Purkinje cell (primary cell): ENCODE results near the gene RPL27. TPM values are rescaled to one million over a fixed set of nuclear protein-coding genes. Genes with fewer than 3 reads are reported as not detected.

ENCODE experiments used
- polyA plus RNA-seq: library from polyadenylated mRNA; unstranded; fragments of >200 nt; fragmentation: Nextera tagmentation; gene quantifications from 2 replicates; pipeline ENCODE4 v1.2.1, GENCODE V29; 2014

The RPL27 gene
- 857 and 976 TPM in 2 replicates for polyA plus RNA-seq

DNA sequence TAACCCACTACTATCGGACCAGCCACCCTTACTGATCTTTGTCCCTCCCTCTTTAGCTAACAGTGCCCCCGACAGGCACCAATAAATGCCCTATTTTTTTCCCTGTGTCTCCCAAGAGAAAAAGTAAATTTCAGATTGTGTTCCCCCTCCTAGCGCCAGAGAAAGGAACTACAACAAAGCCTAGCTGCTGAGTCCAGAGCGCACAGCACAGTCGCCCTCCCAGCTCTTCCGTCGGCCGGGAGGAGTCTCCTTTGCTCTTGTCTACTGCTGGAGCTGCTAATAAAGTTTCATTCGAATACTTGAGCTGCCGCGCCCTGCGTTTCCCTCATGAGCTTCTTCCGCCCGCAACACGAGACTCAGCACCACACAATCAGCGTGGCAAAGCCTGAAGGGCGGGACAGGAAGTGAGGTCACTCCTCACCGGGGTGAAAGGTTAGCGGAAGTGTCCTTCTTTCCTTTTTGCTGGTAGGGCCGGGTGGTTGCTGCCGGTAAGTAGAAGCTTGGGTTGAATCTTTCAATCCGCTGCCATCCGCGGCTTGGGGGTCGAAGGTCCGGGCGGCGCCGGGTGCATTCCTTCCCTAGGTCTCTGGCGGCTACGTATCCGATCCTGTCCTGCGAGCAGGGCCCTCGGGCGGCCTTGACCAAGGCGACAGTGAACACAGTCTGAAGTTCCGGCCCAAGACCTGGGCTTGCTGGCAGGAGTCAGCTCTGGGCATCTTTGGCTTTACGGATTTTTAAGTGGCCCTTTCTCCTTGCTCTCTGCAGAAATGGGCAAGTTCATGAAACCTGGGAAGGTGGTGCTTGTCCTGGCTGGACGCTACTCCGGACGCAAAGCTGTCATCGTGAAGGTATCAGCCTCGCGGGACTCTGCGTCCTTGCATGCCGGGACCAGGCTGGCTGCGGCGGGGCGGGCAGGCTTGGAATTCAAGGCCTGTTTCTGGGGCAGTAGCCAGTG lies at the start of gene RPL27:
RPL27 (plus strand) TSS at position 436 of the 955 bp plus-strand sequence; CDS start at position 768, 332 bp downstream.

DNA sequence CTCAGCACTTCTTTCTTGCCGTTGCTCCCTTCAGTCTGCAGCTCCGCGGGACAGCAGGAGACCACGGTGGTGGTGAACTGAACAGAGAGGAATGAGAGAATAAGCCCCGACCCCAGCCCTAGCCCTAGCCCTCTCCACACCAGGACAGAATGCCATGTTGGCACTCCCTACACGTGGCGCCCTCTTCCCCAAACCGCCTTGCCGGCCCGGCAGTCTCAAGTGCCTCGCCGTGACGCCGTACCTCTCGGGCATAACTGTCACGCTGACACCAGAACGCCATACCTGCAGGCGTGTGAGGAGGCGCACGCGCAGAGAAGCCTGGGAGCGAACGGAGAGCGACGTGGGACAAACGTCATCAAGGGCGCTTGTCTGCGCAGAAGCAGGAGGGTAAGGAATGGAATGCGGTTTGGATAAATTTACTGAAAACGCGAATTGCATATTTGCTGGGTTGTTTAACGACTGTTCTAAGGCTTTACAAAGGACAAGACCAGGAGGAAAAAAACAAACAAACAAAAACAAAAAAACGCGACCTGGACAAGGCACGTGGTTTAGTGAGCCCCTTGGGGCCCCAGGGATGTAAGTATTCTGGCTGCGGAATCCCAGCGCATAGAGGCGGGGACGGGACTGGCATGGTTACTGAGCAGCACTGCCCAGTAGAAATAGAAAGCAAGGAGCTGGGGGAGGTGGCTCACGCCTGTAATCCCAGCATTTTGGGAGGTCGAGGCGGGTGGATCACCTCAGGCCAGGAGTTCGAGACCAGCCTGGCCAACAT lies 33.9 kb upstream of the RPL27 start, which contains the start of gene AARSD1:
AARSD1 (minus strand) TSS at position 294 of the 772 bp plus-strand sequence; CDS start at position 280, 14 bp downstream.

GRCh38 chr17:42979511-42980273 lies 18.5 kb upstream of the RPL27 start, which contains the start of gene PTGES3L:
PTGES3L (minus strand) TSS chr17:42980080; CDS start chr17:42980053, 27 bp downstream.

DNA sequence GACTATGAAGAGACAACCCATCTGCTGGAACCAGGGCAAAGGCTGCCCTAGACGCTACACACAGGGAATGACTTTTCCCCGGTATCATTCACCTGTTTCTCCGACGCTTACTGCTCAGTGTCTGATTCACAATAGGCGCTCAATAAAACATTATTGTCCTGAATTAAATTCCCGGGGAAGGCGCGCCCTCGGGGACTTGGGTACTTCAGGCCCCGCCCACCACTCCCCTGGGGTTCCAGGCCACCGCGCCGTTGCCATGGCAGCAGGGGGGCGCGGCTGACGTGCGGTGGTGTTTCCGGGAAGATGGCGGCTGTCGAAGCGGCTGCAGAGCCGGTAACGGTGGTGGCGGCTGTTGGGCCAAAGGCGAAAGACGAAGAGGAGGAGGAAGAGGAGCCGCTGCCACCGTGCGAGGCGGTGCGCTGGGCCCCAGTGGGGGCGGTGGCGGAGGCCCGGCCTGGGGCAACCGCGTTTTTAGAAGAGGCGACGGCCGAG lies 17.9 kb upstream of the RPL27 start, which contains the start of gene RUNDC1:
RUNDC1 (plus strand) TSS at position 292 of the 492 bp plus-strand sequence; CDS start at position 304, 12 bp downstream.

GRCh38 chr17:43006639-43007551 lies 8.7 kb downstream of the RPL27 start, which contains the start of gene IFI35:
IFI35 (plus strand) TSS chr17:43006784; CDS start chr17:43006948, 164 bp downstream.

DNA sequence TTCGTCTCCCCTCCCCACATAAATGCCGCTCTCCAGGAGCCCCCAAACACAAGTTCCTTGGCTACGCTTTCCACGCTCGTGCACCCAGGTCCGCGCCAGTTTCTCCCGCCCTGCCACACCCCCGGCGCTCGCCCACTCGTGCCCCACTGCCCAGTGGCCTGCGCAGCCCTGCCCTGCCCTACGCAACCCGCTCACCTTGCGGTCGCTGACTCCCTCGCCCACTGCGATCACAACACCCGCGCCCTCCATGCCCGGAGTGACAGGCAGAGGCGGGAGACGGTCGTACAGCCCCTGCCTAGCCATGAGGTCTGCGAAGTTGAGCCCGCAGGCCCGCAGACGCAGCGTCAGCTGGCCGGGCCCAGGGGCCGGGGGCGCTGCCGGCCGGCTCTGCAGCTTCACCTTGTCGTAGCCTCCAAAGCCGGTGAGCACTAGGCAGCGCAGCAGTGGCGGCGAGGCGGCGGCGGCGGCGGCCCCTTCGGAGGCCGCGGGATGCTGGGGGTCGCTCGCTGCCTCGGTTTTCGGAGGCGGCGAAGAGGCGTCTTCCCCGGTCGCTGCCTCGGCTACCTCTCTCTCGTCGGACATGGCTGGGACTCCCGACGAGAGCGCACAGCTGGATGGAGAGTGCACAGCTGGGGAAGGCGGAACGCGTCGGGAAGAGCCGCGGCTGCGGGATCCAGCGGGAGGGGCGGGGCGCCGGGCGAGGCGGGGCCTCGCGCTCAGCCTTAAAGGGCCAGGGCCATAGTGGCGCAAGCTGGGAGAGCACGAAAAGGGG lies 23.7 kb downstream of the RPL27 start, which contains the start of gene VAT1:
VAT1 (minus strand) TSS at position 645 of the 772 bp plus-strand sequence; CDS start at position 582, 63 bp downstream.

GRCh38 chr17:43024407-43025289 lies 26.4 kb downstream of the RPL27 start, which contains the start of gene RND2:
RND2 (plus strand) TSS chr17:43025231; CDS start chr17:43025348, 117 bp downstream.

Other genes with a start within 250 kb of the RPL27 start
- 0.64 TPM in 1 of 2 replicates, not detected in the other for gene RAMP2, start 237.2 kb upstream of the RPL27 start, polyA plus RNA-seq
- 55.2 and 81.1 TPM in 2 replicates for gene VPS25, start 225.0 kb upstream of the RPL27 start, polyA plus RNA-seq
- 0.20 TPM in 2 replicates for gene WNK4, start 217.8 kb upstream of the RPL27 start, polyA plus RNA-seq
- 578 and 642 TPM in 2 replicates for gene COA3, start 199.7 kb upstream of the RPL27 start, polyA plus RNA-seq
- 2.1 and 4.4 TPM in 2 replicates for gene CNTD1, start 199.6 kb upstream of the RPL27 start, polyA plus RNA-seq
- gene BECN1, start 174.1 kb upstream of the RPL27 start, polyA plus RNA-seq: 42.3 and 53.5 TPM in 2 replicates
- 28.4 and 38.3 TPM in 2 replicates for gene PSME3, start 165.0 kb upstream of the RPL27 start, polyA plus RNA-seq
- 0.22 TPM in 1 of 2 replicates, not detected in the other for gene AOC2, start 153.8 kb upstream of the RPL27 start, polyA plus RNA-seq
- not detected in 2 replicates for gene AOC3, start 147.2 kb upstream of the RPL27 start, polyA plus RNA-seq
- not detected in 2 replicates for gene G6PC1, start 97.6 kb upstream of the RPL27 start, polyA plus RNA-seq
- gene AARSD1, start 34.0 kb upstream of the RPL27 start, polyA plus RNA-seq: 51.6 and 63.8 TPM in 2 replicates
- 0.23 TPM in 1 of 2 replicates, not detected in the other for gene PTGES3L, start 18.3 kb upstream of the RPL27 start, polyA plus RNA-seq
- gene RUNDC1, start 17.9 kb upstream of the RPL27 start, polyA plus RNA-seq: 13.3 and 14.2 TPM in 2 replicates
- gene IFI35, start 8.4 kb downstream of the RPL27 start, polyA plus RNA-seq: not detected in 2 replicates
- 5.5 and 6.8 TPM in 2 replicates for gene VAT1, start 24.0 kb downstream of the RPL27 start, polyA plus RNA-seq
- gene RND2, start 26.8 kb downstream of the RPL27 start, polyA plus RNA-seq: 3.3 and 5.0 TPM in 2 replicates
- gene BRCA1, start 126.9 kb downstream of the RPL27 start, polyA plus RNA-seq: 4.7 and 6.9 TPM in 2 replicates
- 33.8 and 42.9 TPM in 2 replicates for gene NBR1, start 172.8 kb downstream of the RPL27 start, polyA plus RNA-seq
- not detected in 2 replicates for gene TMEM106A, start 213.5 kb downstream of the RPL27 start, polyA plus RNA-seq
- gene CCDC200, start 230.2 kb downstream of the RPL27 start, polyA plus RNA-seq: not detected in 2 replicates
- gene RNU2-1, start 235.6 kb downstream of the RPL27 start, polyA plus RNA-seq: not detected in 2 replicates